ENCODE measurements around the gene BDKRB2.

DNA sequence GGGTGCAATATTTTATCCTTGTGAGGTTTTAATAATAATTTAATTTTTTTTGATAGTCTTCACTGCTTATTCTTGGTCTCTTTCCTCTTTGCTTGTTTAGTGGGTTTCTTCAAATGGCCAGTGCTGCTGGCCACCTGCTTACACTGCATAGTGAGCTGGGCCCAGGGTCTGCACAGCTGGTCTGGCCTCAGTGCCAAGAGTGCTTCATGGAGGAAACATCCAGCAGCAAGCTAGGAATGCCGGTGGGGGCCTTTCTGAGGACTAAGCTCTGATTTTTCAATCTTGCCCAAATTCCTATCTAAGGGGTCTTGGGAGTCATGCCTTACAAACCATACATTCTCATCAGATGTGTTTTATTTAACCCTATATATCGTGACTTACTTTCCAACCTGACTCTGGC is 13.3 kb upstream of the BDKRB2 start:
- TF ChIP-seq CTCF (IDR thresholded peaks at IDR 0.05; ENCODE audit: insufficient read depth, low read length) (no peak), SPI1 (IDR thresholded peaks at IDR 0.05; ENCODE audit: borderline replicate concordance, low read depth) (no peak)
